Astrocyte (in vitro differentiated cells and primary cell): Measurements from ENCODE around the gene PRKCH. TPM values are rescaled to one million over a fixed set of nuclear protein-coding genes. Genes with fewer than 3 reads are reported as not detected.
A peak's percentile ranks its signal among the peaks of the same experiment; 100 is the strongest.

Source experiments
- DNase-seq: peaks from one replicate; pipeline ENCODE4 v3.0.0-alpha.2; 2010; ENCODE audit warnings: low read depth
- FAIRE-seq: peaks from 2 replicates; lab custom pipeline; 2011; peaks lifted over from hg19 to GRCh38; lab: Jason Lieb, UNC
- H2AFZ ChIP-seq: 2 replicates; pipeline ENCODE4 v1.6.0; 2012; ENCODE audit warnings: low read depth, low read length, inconsistent platforms
- H3K27ac ChIP-seq: 2 replicates; pipeline ENCODE4 v1.5.1; 2011; ENCODE audit warnings: low read depth, low read length, inconsistent platforms
- H3K27me3 ChIP-seq: 2 replicates; pipeline ENCODE4 v1.6.0; 2011; ENCODE audit warnings: low read length, inconsistent platforms; ENCODE audit not compliant: insufficient read depth
- H3K36me3 ChIP-seq: 2 replicates; pipeline ENCODE4 v1.5.1; 2011; ENCODE audit warnings: low read length, inconsistent platforms; ENCODE audit not compliant: insufficient read depth
- H3K4me1 ChIP-seq: 2 replicates; pipeline ENCODE4 v1.5.1; 2011; ENCODE audit warnings: low read length, inconsistent platforms; ENCODE audit not compliant: insufficient read depth
- H3K4me2 ChIP-seq: 2 replicates; pipeline ENCODE4 v1.6.0; 2012; ENCODE audit warnings: low read length, inconsistent platforms
- H3K4me3 ChIP-seq: 2 replicates; pipeline ENCODE4 v1.5.1; 2011; ENCODE audit warnings: low read depth, mild to moderate bottlenecking, low read length, inconsistent platforms; ENCODE audit not compliant: insufficient read depth
- H3K79me2 ChIP-seq: 2 replicates; pipeline ENCODE4 v1.6.0; 2012; ENCODE audit warnings: mild to moderate bottlenecking, low read length, inconsistent platforms; ENCODE audit not compliant: insufficient read depth
- H3K9ac ChIP-seq: 2 replicates; pipeline ENCODE4 v1.6.0; 2012; ENCODE audit warnings: mild to moderate bottlenecking, low read length, inconsistent platforms
- H3K9me3 ChIP-seq: 2 replicates; pipeline ENCODE4 v1.5.1; 2012; ENCODE audit warnings: low read depth, mild to moderate bottlenecking, low read length, inconsistent platforms; ENCODE audit not compliant: insufficient read depth
- H4K20me1 ChIP-seq: 2 replicates; pipeline ENCODE4 v1.6.0; 2012; ENCODE audit warnings: low read length, inconsistent platforms; ENCODE audit not compliant: insufficient read depth
- H3K27ac Mint-ChIP-seq: one replicate; pipeline ENCODE4 v1.8.0; 2021; ENCODE audit warnings: mild to moderate bottlenecking, mixed read lengths; ENCODE audit not compliant: unreplicated experiment
- H3K27me3 Mint-ChIP-seq: one replicate; pipeline ENCODE4 v1.8.0; 2021; ENCODE audit warnings: low read depth, mixed read lengths; ENCODE audit not compliant: unreplicated experiment
- H3K36me3 Mint-ChIP-seq: one replicate; pipeline ENCODE4 v1.8.0; 2021; ENCODE audit warnings: low read depth, mixed read lengths; ENCODE audit not compliant: unreplicated experiment
- H3K4me1 Mint-ChIP-seq: one replicate; pipeline ENCODE4 v1.8.0; 2021; ENCODE audit warnings: low read depth, mixed read lengths; ENCODE audit not compliant: unreplicated experiment
- H3K4me3 Mint-ChIP-seq: one replicate; pipeline ENCODE4 v1.8.0; 2021; ENCODE audit warnings: mild to moderate bottlenecking, moderate library complexity, mixed read lengths; ENCODE audit not compliant: unreplicated experiment
- H3K9me3 Mint-ChIP-seq: one replicate; pipeline ENCODE4 v1.8.0; 2021; ENCODE audit warnings: mild to moderate bottlenecking, mixed read lengths; ENCODE audit not compliant: unreplicated experiment
- EZH2 ChIP-seq: IDR thresholded peaks from 2 replicates; pipeline ENCODE4 v1.6.1; 2012; ENCODE audit warnings: mild to moderate bottlenecking, low read length, inconsistent platforms; ENCODE audit not compliant: insufficient read depth
- total RNA-seq: library from RNA; stranded (reverse); gene quantifications from 2 replicates; pipeline ENCODE4 v1.2.1, GENCODE V29; 2021
- TF ChIP-seq, protein P1 (sequence below): IDR thresholded peaks from 2 replicates; pipeline ENCODE4 v1.5.1; 2011; ENCODE audit warnings: low read depth, mild to moderate bottlenecking, inconsistent platforms, low read length, moderate library complexity; ENCODE audit not compliant: insufficient read depth

PRKCH gene
- total RNA-seq, 1 donor from 2014 or later: 6.0 TPM

DNA sequence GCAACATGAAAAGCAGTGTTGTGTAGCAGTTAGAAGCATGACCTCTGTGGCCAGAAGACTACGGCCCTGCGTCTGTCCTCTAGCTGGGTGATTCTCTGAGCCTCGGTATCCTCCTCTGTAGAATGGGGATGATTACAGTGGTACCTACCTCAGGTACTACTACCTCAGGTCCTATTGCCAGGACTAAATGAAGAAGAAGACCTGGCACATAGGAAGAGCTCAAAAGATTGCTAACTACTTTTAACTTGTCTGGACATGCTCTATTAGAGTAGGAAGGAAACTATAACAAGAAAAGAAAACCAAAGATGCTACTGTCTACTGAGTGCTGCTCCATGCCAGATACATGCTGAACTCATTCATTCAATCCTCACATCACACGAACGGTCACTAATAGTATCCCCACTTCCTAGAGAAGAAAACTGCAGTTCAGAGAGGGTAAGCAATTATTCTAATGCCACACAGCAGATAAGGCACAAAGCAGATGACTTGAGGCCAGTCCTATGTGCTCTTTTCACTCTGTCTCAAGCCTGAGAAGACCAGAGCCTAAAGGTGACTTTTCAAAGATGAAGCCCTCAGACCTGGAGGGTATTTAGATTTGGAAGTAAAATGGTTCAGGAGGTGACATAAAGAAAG lies 265.8 kb downstream of the PRKCH start:
- Mint-ChIP-seq H3K36me3 (peaks cover 2% of the 10 kb centered on the region), H3K4me3 (no peak overlapping the region), H3K4me1 (peaks cover 31% of the 10 kb centered on the region), H3K9me3 (no peaks in the 10 kb centered on the region), H3K27ac (no peak overlapping the region), H3K27me3 (no peaks in the 10 kb centered on the region)
- FAIRE-seq: no peak
- Histone ChIP-seq H3K27ac (peak overlapping the region; percentile 77), H3K27me3 (no peaks in the 10 kb centered on the region), H3K9ac (peak overlapping the region; percentile 28), H3K36me3 (no peaks in the 10 kb centered on the region), H2AFZ (no peak overlapping the region), H3K79me2 (no peaks in the 10 kb centered on the region), H4K20me1 (no peaks in the 10 kb centered on the region), H3K4me1 (peaks cover 40% of the 10 kb centered on the region), H3K4me3 (no peak overlapping the region), H3K4me2 (peak overlapping the region; percentile 41), H3K9me3 (no peaks in the 10 kb centered on the region)
- TF ChIP-seq EZH2: no peak
- DNase-seq: no peak

DNA sequence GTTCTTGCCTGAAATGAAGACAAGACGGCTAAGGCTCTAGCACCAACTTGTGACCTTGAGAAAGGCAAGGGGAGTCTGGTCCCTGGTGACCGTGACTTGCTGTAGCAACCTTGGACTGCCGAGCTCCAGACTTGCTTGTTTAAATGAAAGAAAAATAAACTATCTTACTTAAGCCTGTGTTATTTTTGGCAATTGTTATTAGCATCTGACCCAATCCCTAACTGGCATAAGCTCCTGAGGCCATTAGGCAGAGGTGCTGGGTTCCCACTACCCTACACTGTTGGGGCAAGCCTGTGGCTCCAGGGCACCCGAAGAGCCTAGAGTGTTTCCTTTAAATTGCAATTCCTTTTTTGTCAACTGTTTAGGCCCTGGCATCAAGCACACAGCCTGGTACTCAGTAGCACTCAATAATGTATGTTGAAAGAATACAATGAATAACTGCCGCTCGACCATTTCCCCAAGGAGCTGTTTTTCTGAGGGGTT lies 267.1 kb downstream of the PRKCH start:
- peak; percentile 65 for DNase-seq
- Mint-ChIP-seq H3K4me3 (no peak overlapping the region), H3K9me3 (no peaks in the 10 kb centered on the region), H3K4me1 (peaks cover 24% of the 10 kb centered on the region), H3K27me3 (no peaks in the 10 kb centered on the region), H3K27ac (no peak overlapping the region), H3K36me3 (peaks cover 4% of the 10 kb centered on the region)
- no peaks in the 10 kb centered on the region for H3K9me3 ChIP-seq
- no peaks in the 10 kb centered on the region for H3K27me3 ChIP-seq
- peak overlapping the region; percentile 6 for H3K9ac ChIP-seq
- H3K36me3 ChIP-seq: no peaks in the 10 kb centered on the region
- no peak for FAIRE-seq
- no peak overlapping the region for H3K4me3 ChIP-seq
- peaks cover 40% of the 10 kb centered on the region for H3K4me1 ChIP-seq
- H3K79me2 ChIP-seq: no peaks in the 10 kb centered on the region
- H3K27ac ChIP-seq: no peak overlapping the region
- TF ChIP-seq EZH2: no peak
- TF ChIP-seq, protein P1, sequence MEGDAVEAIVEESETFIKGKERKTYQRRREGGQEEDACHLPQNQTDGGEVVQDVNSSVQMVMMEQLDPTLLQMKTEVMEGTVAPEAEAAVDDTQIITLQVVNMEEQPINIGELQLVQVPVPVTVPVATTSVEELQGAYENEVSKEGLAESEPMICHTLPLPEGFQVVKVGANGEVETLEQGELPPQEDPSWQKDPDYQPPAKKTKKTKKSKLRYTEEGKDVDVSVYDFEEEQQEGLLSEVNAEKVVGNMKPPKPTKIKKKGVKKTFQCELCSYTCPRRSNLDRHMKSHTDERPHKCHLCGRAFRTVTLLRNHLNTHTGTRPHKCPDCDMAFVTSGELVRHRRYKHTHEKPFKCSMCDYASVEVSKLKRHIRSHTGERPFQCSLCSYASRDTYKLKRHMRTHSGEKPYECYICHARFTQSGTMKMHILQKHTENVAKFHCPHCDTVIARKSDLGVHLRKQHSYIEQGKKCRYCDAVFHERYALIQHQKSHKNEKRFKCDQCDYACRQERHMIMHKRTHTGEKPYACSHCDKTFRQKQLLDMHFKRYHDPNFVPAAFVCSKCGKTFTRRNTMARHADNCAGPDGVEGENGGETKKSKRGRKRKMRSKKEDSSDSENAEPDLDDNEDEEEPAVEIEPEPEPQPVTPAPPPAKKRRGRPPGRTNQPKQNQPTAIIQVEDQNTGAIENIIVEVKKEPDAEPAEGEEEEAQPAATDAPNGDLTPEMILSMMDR: no peak
- no peak overlapping the region for H3K4me2 ChIP-seq
- no peaks in the 10 kb centered on the region for H4K20me1 ChIP-seq
- no peak overlapping the region for H2AFZ ChIP-seq

DNA sequence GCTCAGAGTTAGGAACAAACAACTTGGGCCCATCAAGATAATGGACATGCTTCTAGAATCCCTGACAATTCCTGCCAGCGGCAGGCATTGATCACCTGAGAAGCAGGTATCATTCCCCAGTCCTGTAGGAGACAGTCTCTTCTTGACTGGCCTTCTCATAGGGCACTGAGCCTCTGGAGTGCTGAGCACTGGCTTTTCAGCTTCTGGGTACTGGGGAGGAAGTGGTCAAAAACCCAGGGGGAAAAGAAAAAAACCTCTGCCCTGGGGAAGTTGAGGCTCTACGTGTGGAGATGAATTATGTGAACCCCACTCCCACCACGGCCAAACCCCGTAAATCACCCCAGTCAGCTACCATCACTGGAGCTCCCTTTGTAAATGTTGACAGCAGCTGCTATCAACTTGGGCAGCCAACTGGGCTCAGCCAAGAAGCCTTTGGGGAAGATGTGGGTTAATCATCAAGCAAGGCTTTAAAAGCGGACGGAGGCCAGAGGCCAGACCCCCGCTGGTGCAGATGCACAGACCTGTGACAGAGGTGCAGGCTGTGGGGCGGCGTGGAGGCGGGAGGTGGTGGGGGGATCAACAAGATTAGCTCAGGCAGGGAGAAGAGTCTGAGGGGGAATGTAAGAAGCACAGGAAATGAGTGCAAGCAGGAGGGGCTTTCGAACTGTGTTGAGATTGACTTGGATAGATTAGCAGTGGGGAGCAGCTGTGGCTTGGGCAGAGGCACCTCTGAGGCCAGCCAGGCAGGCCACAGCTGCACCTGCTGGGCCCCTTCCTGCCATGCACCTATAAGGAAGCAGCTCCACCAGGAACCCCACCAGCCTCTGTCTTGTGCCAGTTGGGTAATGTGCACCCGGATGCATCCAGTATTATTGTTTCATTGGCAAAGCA lies 268.6 kb downstream of the PRKCH start:
- Histone ChIP-seq H3K4me1 (peaks cover 42% of the 10 kb centered on the region), H3K79me2 (no peaks in the 10 kb centered on the region), H3K27ac (no peak overlapping the region), H3K4me2 (no peak overlapping the region), H3K27me3 (no peaks in the 10 kb centered on the region), H3K4me3 (no peak overlapping the region), H3K9me3 (no peaks in the 10 kb centered on the region), H2AFZ (no peak overlapping the region), H4K20me1 (no peaks in the 10 kb centered on the region), H3K36me3 (no peaks in the 10 kb centered on the region), H3K9ac (no peak overlapping the region)
- no peaks in the 10 kb centered on the region for H3K9me3 Mint-ChIP-seq
- FAIRE-seq (no peak), DNase-seq (no peak)
- peaks cover 22% of the 10 kb centered on the region for H3K4me1 Mint-ChIP-seq
- H3K27me3 Mint-ChIP-seq: no peaks in the 10 kb centered on the region
- H3K4me3 Mint-ChIP-seq: no peak overlapping the region
- peaks cover 4% of the 10 kb centered on the region for H3K36me3 Mint-ChIP-seq
- H3K27ac Mint-ChIP-seq: no peak overlapping the region
- no peak for TF ChIP-seq EZH2
- TF ChIP-seq, protein P1: no peak
